NCI-H345 treated with DMSO at 0.1 percent for 48 hours (cell line): Measurements from ENCODE around the gene SETBP1.

Experiments used
- DNase-seq: peaks from one replicate; lab custom pipeline; 2025; ENCODE audit not compliant: unreplicated experiment; lab: John Stamatoyannopoulos, UW

SETBP1 gene

DNA sequence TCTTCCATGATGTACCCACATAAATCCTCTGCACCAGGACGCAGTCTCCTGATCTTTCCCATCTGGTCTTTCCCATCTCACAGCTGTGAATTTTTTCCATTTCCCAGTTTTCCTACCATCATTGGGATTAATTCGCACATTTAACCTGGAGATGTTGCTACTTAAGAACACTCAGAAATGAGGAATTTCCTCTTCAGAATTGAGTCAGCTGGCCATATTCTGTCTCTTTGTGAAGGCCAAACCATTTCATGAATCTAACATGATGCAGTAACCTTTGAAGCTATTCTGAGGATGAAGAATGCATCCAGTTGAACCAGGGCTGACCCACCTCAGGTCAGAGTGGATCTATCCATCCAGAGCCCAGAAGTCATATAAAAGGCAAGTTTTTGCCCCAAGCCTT lies 326.8 kb downstream of the SETBP1 start:
- DNase-seq, result no peak

DNA sequence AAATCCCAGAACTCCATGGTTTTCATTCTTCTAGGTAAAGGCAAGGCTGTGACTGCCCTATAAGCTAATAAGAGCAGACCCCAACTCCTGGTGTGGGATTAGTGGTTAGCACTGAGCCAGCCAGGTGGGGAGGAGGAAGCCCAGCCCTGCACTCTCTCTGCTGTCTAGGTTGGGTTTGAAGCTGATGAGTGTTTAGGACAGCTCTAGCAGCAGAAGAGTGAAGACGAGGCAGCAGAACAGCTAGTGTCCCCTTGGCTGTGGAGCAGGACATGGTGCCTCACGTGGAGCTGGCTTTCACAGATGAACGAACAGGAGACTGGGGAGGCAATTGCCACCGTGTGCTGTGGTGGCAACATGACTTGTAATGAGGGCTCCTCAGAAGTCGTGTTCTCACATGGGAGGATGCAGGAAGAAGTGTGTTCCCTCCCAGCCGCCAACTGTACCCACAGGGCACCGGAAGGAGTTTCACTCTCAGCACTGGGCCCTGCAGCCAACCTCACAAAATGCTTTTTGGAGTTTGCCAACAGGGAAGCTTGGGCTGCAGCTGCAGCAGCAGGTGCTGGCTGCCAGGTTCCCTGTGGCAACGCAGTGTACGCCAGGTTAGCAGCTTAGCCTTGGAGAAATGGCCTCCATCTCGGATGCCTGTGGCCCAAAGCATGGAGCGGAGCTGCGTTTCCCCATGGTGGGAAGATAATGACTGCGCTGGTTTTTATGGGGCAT lies 328.2 kb downstream of the SETBP1 start:
- no peak for DNase-seq

- DNase-seq, result no peak
These were observed 329.1 kb downstream of the SETBP1 start for GRCh38 chr18:45009756-45010155.

- no peak for DNase-seq
These were observed 331.6 kb downstream of the SETBP1 start for GRCh38 chr18:45012286-45012685.

GRCh38 chr18:45014047-45014501 lies 333.4 kb downstream of the SETBP1 start:
- DNase-seq, result no peak

DNA sequence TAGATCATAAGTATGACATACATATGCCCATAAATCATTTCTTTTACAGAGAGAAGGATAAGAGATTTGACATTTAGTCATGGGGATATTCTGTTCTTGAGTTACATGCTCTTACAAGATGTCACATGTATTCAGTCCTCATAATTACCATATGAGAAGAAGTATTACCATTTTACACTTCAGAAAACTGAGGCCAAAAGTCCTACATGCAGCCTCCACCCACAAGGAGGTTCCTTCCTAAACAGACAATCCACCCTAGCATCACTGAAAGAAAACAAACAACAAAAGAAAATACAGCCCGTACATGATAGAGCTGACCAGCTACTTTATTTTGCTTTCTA lies 335.1 kb downstream of the SETBP1 start:
- DNase-seq, result peak; percentile 22

DNA sequence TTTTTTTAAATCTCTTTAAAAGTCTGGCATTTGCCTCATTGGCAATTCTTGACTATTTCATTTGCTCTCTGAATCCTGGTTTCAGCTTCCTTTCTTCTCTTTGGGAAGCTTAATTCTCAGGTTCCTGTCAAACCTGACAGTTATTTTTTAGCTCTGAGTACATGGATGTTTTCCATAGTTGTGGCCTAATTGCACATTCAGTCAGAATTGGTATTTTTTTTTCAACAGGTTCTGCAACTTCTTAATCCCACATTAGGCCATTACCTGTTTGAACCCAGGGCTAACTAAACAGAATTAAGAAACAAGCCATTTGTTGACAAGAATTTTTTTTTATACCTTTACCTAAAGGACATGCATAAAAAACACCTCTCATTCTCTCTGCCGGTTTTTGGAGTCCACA lies 338.8 kb downstream of the SETBP1 start:
- no peak for DNase-seq

- DNase-seq, result no peak
These were observed 342.8 kb downstream of the SETBP1 start for GRCh38 chr18:45023519-45023918.

DNA sequence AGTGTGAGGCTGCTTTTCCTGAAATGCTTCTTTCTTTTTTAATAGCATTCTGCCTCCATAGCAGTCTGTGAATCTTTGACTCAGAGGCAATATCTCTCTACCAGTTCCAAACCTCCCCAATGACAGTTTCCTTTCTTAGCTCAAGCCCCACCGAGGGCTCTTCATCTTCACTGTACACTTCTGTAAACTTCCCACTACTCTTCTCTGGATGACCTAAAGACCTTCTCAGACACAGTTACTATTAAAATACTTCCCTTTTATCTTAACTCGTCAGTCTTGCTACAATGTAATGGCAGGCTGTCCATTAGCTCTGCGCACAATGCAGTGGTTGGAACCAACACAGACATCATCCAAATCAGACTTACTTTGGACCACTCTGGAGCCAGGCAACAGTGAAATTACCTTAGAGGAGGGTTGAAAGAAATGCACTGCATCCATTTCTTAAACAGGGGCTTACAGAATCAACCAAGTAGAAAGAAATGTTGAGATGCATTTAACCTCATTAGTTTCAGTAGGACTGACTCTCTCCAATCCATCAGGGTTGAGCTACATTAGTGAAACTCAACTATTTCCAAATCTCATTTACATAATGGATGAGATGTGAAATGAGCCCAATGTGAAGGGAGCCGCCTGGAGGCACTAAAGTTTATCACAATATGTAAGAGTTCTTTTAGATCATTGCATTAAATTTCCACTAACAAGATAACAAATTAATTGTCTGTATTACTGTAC lies 343.8 kb downstream of the SETBP1 start:
- no peak for DNase-seq

GRCh38 chr18:45025089-45025450 lies 344.4 kb downstream of the SETBP1 start:
- DNase-seq, result no peak

- DNase-seq, result no peak
These were observed 345.5 kb downstream of the SETBP1 start for GRCh38 chr18:45026162-45026561.

- DNase-seq, result no peak
These were observed 353.5 kb downstream of the SETBP1 start for GRCh38 chr18:45034179-45034578.

GRCh38 chr18:45037618-45038017 lies 356.9 kb downstream of the SETBP1 start:
- DNase-seq, result no peak

GRCh38 chr18:45039376-45039775 lies 358.7 kb downstream of the SETBP1 start:
- no peak for DNase-seq

GRCh38 chr18:45040879-45041278 lies 360.2 kb downstream of the SETBP1 start:
- no peak for DNase-seq

DNA sequence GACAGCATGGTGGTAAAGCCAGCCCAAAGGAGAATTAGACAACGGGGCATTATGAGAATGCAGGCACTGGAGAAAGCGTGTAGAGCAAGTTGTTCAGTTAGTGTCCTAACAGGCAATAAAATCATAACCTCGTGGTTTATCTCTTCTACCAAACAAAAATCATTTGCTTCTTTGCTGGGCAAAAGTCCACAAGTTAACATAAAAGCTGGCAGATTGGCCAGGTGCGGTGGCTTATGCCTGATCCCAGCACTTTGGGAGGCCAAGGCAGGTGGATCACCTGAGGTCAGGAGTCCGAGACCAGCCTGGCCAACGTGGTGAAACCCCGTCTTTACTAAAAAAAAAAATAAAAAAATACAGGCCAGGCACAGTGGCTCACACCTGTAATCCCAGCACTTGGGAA lies 364.1 kb downstream of the SETBP1 start:
- no peak for DNase-seq

DNA sequence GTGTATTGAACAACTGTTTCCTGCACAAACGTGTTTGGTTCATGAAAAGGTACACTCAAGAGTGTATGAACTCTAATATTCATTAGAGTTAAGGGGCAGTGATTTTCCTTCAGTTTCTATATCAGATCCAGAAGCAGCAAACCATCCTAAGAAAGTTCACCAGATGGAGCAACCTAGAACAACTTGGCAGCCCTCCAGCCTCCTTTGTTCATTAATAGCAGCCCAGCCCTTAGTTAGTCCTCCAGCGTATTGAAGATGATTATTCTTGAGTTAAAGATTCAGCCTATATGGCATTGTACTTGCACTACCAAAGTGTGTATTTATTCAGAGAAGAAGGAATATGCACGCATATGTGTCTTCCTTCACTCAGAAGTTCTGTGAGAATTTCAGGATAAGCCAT lies 365.5 kb downstream of the SETBP1 start:
- no peak for DNase-seq

DNA sequence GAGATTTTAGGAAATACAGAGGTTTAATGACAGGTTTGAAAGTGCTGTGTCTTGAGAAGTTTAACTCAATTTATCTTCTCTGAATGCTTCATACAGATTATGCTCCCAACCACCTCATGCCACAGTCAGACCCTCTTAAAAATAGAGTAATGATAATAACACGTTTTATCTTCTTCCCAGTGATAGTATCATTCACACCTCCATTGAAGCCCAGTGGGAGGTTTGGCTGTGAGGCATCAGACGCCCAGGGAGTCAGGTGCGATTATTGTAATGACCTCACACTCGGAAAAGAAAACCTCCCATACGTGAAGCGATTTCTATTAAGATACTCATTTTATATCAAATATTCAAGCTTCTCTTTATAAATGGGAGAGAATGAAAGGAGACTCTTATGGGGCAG lies 366.3 kb downstream of the SETBP1 start:
- DNase-seq, result no peak

- DNase-seq, result no peak
These were observed 369.1 kb downstream of the SETBP1 start for GRCh38 chr18:45049578-45050319.

- no peak for DNase-seq
These were observed 370.3 kb downstream of the SETBP1 start for GRCh38 chr18:45050712-45051601.

DNA sequence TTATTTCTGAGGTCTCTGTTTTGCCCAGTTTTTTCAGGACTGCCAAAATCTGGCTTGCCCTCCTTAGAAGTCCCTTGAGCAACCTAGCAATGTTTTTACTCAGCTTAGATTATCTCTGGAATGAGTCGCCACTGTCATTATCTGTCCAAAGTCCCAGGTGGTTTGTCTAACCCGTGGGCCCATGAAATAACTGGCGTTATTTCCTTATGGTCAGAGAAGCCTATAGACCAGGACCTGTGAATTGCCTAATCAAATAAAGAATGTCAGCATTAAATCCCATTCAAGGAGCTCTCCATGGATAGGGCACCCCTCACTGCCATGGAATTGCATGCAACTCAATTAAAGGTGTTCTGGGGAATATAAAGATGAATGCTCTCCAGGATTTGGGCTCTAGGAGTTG lies 373.9 kb downstream of the SETBP1 start:
- DNase-seq, result no peak
